Liver (tissue), 9 donors: ENCODE results near the gene NAP1L4. TPM values are rescaled to one million over a fixed set of nuclear protein-coding genes. Genes with fewer than 3 reads are reported as not detected.
A peak's percentile ranks its signal among the peaks of the same experiment; 100 is the strongest.

Source experiments
- DNase-seq: peaks from one replicate; pipeline ENCODE4 v3.0.0-alpha.2; 2017; ENCODE audit warnings: low spot score
- H3K27ac ChIP-seq, 2 donors: one replicate each; pipeline ENCODE4 v1.7.0; 2013; ENCODE audit warnings: inconsistent platforms in 2 of 2, low read length in 2 of 2, control low read depth in 1 of 2, low read depth in 1 of 2, mild to moderate bottlenecking in 1 of 2
- H3K27me3 ChIP-seq, 4 donors: one replicate each; pipeline versions ENCODE4 v1.6.1 to v1.7.0; 2013; ENCODE audit warnings: low read length in 3 of 4, inconsistent platforms in 1 of 4, mild to moderate bottlenecking in 1 of 4, moderate library complexity in 1 of 4; ENCODE audit not compliant: control insufficient read depth in 4 of 4, insufficient read depth in 4 of 4
- H3K36me3 ChIP-seq, 4 donors: one replicate each; pipeline versions ENCODE4 v1.6.1 to v1.7.0; 2013; ENCODE audit warnings: low read length in 3 of 4, mild to moderate bottlenecking in 3 of 4, low read depth in 1 of 4, moderate library complexity in 1 of 4; ENCODE audit not compliant: control insufficient read depth in 4 of 4, insufficient read depth in 3 of 4
- H3K4me1 ChIP-seq, 4 donors: one replicate each; pipeline versions ENCODE4 v1.6.1 to v1.7.0; 2013; ENCODE audit warnings: low read length in 3 of 4, mild to moderate bottlenecking in 3 of 4, moderate library complexity in 1 of 4; ENCODE audit not compliant: control insufficient read depth in 4 of 4, insufficient read depth in 4 of 4
- H3K4me3 ChIP-seq, 3 donors: one replicate each; pipeline versions ENCODE4 v1.6.1 to v1.7.0; 2013; ENCODE audit warnings: low read length in 3 of 3, control low read depth in 1 of 3, low read depth in 1 of 3, mild to moderate bottlenecking in 1 of 3
- H3K9ac ChIP-seq, 2 donors: one replicate each; pipeline ENCODE4 v1.7.0; 2013; ENCODE audit warnings: low read length in 2 of 2, mild to moderate bottlenecking in 2 of 2, moderate library complexity in 2 of 2, control low read depth in 1 of 2, low read depth in 1 of 2
- H3K9me3 ChIP-seq, 4 donors: one replicate each; pipeline versions ENCODE4 v1.6.1 to v1.7.0; 2013; ENCODE audit warnings: low read length in 3 of 4; ENCODE audit not compliant: control insufficient read depth in 4 of 4
- EGR1 ChIP-seq, 2 donors: IDR thresholded peaks; 2 replicates each; pipeline ENCODE4 v1.6.1; 2016 to 2018; ENCODE audit warnings: antibody characterized with exemption in 2 of 2, low read depth in 2 of 2
- FOXA1 ChIP-seq: IDR thresholded peaks from 2 replicates; pipeline ENCODE4 v1.6.1; 2016; ENCODE audit warnings: antibody characterized with exemption
- FOXA2 ChIP-seq: IDR thresholded peaks from 2 replicates; pipeline ENCODE4 v1.6.1; 2016; ENCODE audit warnings: antibody characterized with exemption
- GABPA ChIP-seq, 2 donors: IDR thresholded peaks in 1 of 2; conservative IDR thresholded peaks in 1 of 2; 2 replicates each; pipeline ENCODE4 v1.6.1; 2016; ENCODE audit warnings: antibody characterized with exemption in 2 of 2, mild to moderate bottlenecking in 1 of 2, moderate library complexity in 1 of 2
- HNF4A ChIP-seq, 2 donors: conservative IDR thresholded peaks; 2 replicates each; pipeline ENCODE4 v1.6.1; 2016; ENCODE audit warnings: antibody characterized with exemption in 2 of 2, mild to moderate bottlenecking in 2 of 2
- HNF4G ChIP-seq: IDR thresholded peaks from 2 replicates; pipeline ENCODE4 v1.6.1; 2016; ENCODE audit warnings: antibody characterized with exemption
- JUND ChIP-seq, 2 donors: IDR thresholded peaks; 2 replicates each; pipeline ENCODE4 v1.6.1; 2016; ENCODE audit warnings: antibody characterized with exemption in 2 of 2
- NR2F2 ChIP-seq: IDR thresholded peaks from 2 replicates; pipeline ENCODE4 v1.6.1; 2016; ENCODE audit warnings: antibody characterized with exemption
- RAD21 ChIP-seq, 2 donors: IDR thresholded peaks; 2 replicates each; pipeline ENCODE4 v1.6.1; 2016; ENCODE audit warnings: antibody characterized with exemption in 2 of 2, mild to moderate bottlenecking in 2 of 2
- RXRA ChIP-seq, 2 donors: IDR thresholded peaks; 2 replicates each; pipeline ENCODE4 v1.6.1; 2017 to 2018; ENCODE audit warnings: antibody characterized with exemption in 2 of 2, mild to moderate bottlenecking in 1 of 2
- SP1 ChIP-seq: IDR thresholded peaks from 2 replicates; pipeline ENCODE4 v1.6.1; 2018; ENCODE audit warnings: antibody characterized with exemption, mild to moderate bottlenecking
- WGBS: extraction: QIAGEN DNeasy Blood & Tissue Kit; methylation state at CpG from one replicate; pipeline ENCODE4 v1.1.7; 2013; 5-methylcytosine and 5-hydroxymethylcytosine counted together
- polyA plus RNA-seq, 2 donors: library from polyadenylated mRNA; stranded (reverse) in 1 of 2; unstranded in 1 of 2; fragments of 200-250 nt in 1 of 2; fragments of >200 nt in 1 of 2; fragmentation: Nextera tagmentation in 1 of 2; extraction: Ambion mirVana in 1 of 2; gene quantifications; one replicate each; pipeline versions ENCODE4 v1.2.1 to v1.2.3, GENCODE V29; 2013 to 2015
- total RNA-seq, 2 donors: library from RNA; depleted of rRNA; stranded (reverse); fragments of >200 nt; gene quantifications; one replicate each; pipeline ENCODE4 v1.2.3, GENCODE V29; 2014
- TF ChIP-seq, protein P1 (sequence below): IDR thresholded peaks from 2 replicates; pipeline ENCODE4 v1.6.1; 2016; ENCODE audit warnings: antibody characterized with exemption
- TF ChIP-seq, protein P2 (sequence below): IDR thresholded peaks from 2 replicates; pipeline ENCODE4 v1.6.1; 2016; ENCODE audit warnings: antibody characterized with exemption, mild to moderate bottlenecking
- TF ChIP-seq, protein P3 (sequence below): IDR thresholded peaks from 2 replicates; pipeline ENCODE4 v1.6.1; 2016; ENCODE audit warnings: antibody characterized with exemption
- TF ChIP-seq, protein P4 (sequence below): fragments of 150-350 bp; IDR thresholded peaks from 2 replicates; pipeline ENCODE4 v1.5.1; 2017; ENCODE audit warnings: improper control_type of control experiment, low read depth, low read length; ENCODE audit not compliant: missing input control
- TF ChIP-seq, protein P5 (sequence below): IDR thresholded peaks from 2 replicates; pipeline ENCODE4 v1.6.1; 2016; ENCODE audit warnings: antibody characterized with exemption
- donor health status: healthy.
- donor health status: healthy.
- donor health status: healthy.
- donor health status: healthy.
- donor health status: healthy.

NAP1L4 gene
- total and polyA plus RNA-seq, 4 donors, result 33.2 to 110 (median 46.7) TPM

DNA sequence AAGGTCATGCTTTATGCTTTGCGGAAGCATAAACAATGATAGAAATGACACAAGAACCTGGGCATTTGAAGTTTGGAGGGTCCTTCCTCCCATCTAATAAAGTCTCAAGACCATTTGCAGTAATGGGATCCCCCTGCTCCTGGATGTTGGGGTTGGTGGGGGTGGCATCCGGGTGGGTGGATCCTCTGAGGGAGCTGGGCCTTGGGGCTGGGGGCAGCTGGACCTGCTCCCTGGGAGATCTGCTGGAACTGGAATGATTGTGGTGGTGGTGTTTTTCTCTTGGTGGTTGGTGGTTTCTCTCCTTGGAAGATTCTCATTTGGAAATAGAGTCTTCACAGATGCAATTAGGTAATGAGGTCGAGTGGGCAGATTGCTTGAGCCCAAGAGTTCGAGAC, 2.2 kb upstream of the NAP1L4 start:
- no peak overlapping the region for H3K27ac ChIP-seq
- 94% methylated on average over 4 of the region's 4 CpGs for WGBS
- H3K9me3 ChIP-seq, result no peaks in the 10 kb centered on the region
- H3K36me3 ChIP-seq, result no peaks in the 10 kb centered on the region
- no peaks in the 10 kb centered on the region for H3K27me3 ChIP-seq
- DNase-seq, result no peak
- TF ChIP-seq, protein P1, sequence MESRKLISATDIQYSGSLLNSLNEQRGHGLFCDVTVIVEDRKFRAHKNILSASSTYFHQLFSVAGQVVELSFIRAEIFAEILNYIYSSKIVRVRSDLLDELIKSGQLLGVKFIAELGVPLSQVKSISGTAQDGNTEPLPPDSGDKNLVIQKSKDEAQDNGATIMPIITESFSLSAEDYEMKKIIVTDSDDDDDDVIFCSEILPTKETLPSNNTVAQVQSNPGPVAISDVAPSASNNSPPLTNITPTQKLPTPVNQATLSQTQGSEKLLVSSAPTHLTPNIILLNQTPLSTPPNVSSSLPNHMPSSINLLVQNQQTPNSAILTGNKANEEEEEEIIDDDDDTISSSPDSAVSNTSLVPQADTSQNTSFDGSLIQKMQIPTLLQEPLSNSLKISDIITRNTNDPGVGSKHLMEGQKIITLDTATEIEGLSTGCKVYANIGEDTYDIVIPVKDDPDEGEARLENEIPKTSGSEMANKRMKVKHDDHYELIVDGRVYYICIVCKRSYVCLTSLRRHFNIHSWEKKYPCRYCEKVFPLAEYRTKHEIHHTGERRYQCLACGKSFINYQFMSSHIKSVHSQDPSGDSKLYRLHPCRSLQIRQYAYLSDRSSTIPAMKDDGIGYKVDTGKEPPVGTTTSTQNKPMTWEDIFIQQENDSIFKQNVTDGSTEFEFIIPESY, result no peak
- TF ChIP-seq, protein P2, sequence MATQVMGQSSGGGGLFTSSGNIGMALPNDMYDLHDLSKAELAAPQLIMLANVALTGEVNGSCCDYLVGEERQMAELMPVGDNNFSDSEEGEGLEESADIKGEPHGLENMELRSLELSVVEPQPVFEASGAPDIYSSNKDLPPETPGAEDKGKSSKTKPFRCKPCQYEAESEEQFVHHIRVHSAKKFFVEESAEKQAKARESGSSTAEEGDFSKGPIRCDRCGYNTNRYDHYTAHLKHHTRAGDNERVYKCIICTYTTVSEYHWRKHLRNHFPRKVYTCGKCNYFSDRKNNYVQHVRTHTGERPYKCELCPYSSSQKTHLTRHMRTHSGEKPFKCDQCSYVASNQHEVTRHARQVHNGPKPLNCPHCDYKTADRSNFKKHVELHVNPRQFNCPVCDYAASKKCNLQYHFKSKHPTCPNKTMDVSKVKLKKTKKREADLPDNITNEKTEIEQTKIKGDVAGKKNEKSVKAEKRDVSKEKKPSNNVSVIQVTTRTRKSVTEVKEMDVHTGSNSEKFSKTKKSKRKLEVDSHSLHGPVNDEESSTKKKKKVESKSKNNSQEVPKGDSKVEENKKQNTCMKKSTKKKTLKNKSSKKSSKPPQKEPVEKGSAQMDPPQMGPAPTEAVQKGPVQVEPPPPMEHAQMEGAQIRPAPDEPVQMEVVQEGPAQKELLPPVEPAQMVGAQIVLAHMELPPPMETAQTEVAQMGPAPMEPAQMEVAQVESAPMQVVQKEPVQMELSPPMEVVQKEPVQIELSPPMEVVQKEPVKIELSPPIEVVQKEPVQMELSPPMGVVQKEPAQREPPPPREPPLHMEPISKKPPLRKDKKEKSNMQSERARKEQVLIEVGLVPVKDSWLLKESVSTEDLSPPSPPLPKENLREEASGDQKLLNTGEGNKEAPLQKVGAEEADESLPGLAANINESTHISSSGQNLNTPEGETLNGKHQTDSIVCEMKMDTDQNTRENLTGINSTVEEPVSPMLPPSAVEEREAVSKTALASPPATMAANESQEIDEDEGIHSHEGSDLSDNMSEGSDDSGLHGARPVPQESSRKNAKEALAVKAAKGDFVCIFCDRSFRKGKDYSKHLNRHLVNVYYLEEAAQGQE, result no peak
- TF ChIP-seq GABPA (IDR thresholded peaks at IDR 0.05 in 1 of 2, conservative IDR thresholded peaks at IDR 0.05 in 1 of 2) (no peak), NR2F2 (no peak), SP1 (no peak)
- TF ChIP-seq, protein P3, sequence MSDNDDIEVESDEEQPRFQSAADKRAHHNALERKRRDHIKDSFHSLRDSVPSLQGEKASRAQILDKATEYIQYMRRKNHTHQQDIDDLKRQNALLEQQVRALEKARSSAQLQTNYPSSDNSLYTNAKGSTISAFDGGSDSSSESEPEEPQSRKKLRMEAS, result no peak
- TF ChIP-seq, protein P4, sequence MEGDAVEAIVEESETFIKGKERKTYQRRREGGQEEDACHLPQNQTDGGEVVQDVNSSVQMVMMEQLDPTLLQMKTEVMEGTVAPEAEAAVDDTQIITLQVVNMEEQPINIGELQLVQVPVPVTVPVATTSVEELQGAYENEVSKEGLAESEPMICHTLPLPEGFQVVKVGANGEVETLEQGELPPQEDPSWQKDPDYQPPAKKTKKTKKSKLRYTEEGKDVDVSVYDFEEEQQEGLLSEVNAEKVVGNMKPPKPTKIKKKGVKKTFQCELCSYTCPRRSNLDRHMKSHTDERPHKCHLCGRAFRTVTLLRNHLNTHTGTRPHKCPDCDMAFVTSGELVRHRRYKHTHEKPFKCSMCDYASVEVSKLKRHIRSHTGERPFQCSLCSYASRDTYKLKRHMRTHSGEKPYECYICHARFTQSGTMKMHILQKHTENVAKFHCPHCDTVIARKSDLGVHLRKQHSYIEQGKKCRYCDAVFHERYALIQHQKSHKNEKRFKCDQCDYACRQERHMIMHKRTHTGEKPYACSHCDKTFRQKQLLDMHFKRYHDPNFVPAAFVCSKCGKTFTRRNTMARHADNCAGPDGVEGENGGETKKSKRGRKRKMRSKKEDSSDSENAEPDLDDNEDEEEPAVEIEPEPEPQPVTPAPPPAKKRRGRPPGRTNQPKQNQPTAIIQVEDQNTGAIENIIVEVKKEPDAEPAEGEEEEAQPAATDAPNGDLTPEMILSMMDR, result no peak
- H3K4me3 ChIP-seq, result no peak overlapping the region
- H3K4me1 ChIP-seq, result peaks cover 5 to 24% (median 21%) of the 10 kb centered on the region in 4 donors
- H3K9ac ChIP-seq, result no peak overlapping the region

DNA sequence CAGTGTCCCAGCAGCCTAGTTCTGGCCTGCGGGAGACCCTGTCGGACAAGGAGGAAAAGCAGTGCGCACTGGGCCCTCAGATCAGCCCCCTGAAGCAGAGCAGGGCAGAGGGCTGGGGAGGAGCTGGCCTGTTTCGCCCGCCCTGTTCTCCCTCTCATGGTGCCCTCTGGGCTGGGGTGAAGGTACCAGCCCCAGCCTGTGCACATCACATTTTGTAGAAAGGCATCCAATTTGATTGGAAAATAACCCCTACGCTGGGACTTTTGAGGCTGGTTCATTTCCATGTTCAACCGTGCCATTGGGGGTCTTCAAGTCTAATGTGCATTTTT, 832 bp upstream of the NAP1L4 start:
- H3K9ac ChIP-seq, result no peak overlapping the region
- H3K9me3 ChIP-seq, result no peaks in the 10 kb centered on the region
- WGBS, result 45% methylated on average over 7 of the region's 7 CpGs
- H3K27ac ChIP-seq, result no peak overlapping the region
- DNase-seq, result no peak
- peak overlapping the region; percentile 44 to 96 (median 76) for H3K4me3 ChIP-seq
- H3K4me1 ChIP-seq, result peaks cover 7 to 38% (median 34%) of the 10 kb centered on the region in 4 donors
- H3K27me3 ChIP-seq, result no peaks in the 10 kb centered on the region
- H3K36me3 ChIP-seq, result no peaks in the 10 kb centered on the region
- TF ChIP-seq JUND (IDR thresholded peaks at IDR 0.05) (no peak), HNF4G (no peak), RXRA (IDR thresholded peaks at IDR 0.05) (no peak), NR2F2 (no peak), FOXA1 (no peak), EGR1 (IDR thresholded peaks at IDR 0.05; ENCODE audit: low read depth in 2 of 2) (no peak), FOXA2 (no peak), HNF4A (conservative IDR thresholded peaks at IDR 0.05) (no peak), SP1 (no peak), GABPA (IDR thresholded peaks at IDR 0.05 in 1 of 2, conservative IDR thresholded peaks at IDR 0.05 in 1 of 2) (no peak), RAD21 (IDR thresholded peaks at IDR 0.05) (no peak)
- TF ChIP-seq, protein P4, result no peak
- TF ChIP-seq, protein P5, sequence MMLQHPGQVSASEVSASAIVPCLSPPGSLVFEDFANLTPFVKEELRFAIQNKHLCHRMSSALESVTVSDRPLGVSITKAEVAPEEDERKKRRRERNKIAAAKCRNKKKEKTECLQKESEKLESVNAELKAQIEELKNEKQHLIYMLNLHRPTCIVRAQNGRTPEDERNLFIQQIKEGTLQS, result no peak
- TF ChIP-seq, protein P1, result no peak
- TF ChIP-seq, protein P3, result no peak
